GM19372 (cell line): Measurements from ENCODE around the gene ST6GAL2.

Source experiments
- ATAC-seq: cut with Tn5 transposase; IDR thresholded peaks from one replicate; pipeline ENCODE4 v1.9.1; 2021; ENCODE audit warnings: mild to moderate bottlenecking, low read depth, moderate library complexity; ENCODE audit not compliant: unreplicated experiment

ST6GAL2 gene, protein sequence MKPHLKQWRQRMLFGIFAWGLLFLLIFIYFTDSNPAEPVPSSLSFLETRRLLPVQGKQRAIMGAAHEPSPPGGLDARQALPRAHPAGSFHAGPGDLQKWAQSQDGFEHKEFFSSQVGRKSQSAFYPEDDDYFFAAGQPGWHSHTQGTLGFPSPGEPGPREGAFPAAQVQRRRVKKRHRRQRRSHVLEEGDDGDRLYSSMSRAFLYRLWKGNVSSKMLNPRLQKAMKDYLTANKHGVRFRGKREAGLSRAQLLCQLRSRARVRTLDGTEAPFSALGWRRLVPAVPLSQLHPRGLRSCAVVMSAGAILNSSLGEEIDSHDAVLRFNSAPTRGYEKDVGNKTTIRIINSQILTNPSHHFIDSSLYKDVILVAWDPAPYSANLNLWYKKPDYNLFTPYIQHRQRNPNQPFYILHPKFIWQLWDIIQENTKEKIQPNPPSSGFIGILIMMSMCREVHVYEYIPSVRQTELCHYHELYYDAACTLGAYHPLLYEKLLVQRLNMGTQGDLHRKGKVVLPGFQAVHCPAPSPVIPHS

DNA sequence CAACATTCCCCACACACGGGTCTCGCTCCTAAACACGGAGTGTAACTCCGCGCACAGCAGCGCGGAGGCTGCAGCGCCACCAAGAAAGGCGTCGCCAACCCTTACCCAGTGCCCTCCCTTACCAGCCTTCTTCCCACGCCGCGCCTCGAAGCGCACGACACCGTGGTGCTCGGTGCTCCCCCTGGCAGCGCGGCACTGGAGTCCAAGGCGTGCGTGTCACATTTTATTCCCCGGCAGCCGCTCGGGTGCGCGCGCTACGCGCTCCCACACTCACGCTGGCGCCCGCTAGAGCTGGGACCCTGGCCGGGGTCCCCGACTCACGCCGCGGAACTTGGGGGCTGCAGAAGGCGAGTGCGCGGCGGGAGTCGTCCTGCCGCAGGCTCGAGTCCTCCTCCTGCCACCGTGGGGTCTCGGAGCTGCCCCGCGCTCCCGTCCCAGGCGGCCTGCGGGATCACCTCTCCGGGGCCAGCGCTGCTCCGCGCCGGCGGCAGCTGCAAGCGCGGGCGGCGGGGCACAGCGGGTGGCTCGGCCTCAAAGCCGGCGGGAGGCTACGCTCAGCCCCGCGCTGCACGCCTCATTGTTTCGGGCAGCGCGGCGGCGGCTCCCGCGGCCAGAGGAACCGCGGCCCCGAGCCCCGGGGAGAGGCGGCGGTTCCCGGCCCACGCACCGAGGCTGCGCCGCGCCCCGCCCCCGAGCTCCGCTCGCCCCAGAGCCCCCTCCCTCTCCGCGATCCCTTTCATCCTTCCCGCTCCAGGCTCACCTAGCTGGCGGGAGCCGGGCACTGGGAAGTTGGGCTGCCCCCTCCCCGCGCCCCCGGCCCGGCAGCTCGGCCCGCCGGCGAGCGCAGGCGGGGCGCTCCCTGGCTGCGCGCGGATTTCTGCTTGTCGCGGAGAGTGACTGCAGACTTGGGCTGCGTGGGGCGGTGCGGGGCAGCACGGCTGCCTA lies at the start of gene ST6GAL2:
Gene ST6GAL2, minus strand, starts transcription at position 197 of the 945 bp plus-strand sequence. CDS start 42,190 bp downstream, outside the sequence.
- ATAC-seq = no peak

DNA sequence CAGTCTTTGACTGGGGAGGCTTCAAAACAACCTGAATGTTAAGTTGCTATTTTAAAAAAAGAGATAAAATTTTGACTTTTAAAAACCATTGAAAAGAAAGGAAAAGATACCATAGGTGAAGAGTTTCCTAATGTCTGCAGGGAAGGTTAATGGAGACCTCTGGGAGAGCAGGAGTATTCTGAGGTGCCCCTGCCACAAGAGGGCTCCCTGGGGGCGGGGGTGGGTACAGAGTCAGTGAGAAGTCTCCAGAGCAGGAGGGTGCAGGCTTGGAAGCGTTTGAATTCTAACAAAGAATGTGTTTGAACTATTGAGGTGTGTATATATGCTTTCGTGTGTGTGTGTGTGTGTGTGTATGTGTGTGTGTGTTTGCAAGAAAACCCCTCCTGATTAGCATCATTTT lies 46.7 kb upstream of the ST6GAL2 start:
- ATAC-seq = no peak

DNA sequence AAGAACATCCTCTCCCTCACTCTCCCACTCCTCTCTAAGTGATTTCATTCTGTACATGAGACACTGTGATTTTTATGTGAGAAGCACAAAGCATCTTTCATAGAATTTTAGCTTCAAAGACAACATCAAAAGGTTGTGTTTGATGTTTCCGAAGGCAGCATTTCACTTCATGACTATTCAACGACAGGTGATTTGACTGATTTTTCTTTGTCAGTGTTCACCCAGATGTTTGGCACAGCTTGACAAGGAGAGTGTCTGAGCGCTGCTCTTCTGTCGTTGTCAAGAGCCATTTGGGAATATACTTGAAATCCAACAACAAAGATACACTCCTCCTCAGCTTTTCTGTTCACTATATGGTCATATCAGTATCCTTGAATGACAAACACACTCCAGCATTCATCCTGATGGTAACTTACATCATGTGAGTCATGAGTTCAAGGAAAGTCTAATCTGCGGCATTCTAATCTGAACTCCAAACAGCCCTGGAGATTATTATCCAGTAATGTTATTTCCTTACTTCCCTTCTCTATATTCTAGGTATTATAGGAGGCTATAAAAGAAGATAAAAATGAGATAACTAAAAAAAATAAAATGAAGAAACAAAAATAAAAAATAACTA lies 45.9 kb upstream of the ST6GAL2 start:
- ATAC-seq = no peak

DNA sequence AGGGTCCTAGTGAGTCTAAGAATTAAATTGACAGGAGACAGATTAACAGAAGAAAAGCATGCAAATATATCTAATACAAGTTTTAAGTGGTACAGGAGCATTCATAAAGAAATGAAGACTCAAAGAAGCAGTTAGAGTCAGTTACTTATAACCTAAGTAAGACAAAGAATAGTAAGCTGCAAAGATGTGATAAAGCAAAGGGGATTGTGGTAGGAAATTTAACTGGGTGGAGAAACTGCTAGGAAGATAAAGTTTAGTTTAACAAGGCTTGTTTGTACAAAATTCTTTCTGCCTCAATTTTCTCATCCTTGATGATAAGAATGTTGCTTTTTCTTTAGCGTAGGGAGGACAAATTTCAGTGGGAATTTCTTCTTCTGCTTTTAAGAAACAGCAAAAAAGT lies 35.5 kb upstream of the ST6GAL2 start:
- ATAC-seq = no peak

DNA sequence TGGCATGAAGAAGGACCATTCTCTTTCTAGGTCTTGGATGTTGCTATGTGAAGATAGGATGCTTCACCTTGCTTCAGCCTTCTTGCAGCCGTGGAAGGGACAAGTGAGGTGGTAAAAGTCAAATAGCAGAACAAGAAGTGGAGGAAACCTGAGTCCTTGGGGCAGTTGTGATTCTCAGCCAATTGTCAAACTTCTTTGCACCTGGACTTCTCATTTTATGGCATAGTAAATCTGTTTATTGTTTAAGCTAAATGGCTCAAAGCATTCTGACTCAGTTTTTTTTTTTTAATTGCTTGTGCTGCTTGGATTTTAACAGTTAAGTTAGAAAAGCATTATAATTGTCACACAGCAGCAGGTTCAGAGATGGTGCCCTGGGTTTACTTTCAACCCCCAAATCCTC lies 33.0 kb upstream of the ST6GAL2 start:
- no peak for ATAC-seq

DNA sequence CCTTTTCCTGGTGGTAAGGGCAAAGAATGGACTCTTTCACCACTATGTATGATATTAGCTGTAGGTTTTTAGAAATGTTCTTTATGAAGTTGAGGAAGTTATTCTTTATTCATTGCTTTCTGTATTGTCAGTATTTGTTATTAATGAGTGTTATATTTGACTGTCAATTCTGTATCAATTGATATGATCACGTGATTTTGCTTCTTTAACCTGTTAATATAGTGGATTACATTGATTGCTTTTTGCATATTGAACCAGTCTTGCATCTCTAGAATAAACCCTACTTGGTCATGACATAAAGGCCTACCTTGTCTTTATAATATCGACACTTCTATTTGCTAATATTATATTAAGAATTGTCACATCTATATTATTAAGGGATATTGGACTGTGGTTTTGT lies 18.3 kb upstream of the ST6GAL2 start:
- ATAC-seq = no peak

DNA sequence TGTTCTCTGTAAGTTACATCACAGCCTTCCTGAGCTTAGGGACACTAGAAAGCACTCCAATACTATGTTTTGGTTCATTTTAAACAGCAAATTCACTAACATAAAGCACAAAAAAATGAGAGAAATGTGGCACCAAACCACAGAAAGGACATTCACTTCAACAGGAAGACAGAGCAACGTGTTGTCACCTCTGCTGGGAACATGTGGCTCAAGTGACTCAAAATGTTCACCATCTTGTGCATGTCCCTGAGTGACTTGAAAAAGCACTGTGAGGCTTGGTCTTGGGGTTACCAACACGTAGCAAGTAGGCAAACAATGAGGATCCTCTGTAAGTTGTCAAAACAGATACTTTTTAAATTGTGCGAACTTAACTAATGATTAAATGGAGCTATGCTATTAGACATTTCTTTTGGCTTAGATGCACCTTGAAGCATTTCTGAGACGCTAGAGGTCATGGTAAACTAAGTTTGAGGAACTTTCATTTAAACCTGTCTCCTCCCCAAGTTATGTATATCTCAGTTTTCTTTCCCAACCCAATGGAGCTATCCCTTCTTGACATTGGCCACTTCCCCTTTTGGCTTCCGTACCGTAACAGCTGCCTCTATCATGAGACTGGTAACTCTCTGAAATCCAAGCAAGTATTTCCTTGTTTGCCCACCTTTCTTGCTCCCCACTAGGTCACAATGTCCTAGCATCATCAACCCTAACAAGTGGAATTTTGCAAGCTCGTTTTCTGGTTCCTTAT lies 14.0 kb upstream of the ST6GAL2 start:
- no peak for ATAC-seq

DNA sequence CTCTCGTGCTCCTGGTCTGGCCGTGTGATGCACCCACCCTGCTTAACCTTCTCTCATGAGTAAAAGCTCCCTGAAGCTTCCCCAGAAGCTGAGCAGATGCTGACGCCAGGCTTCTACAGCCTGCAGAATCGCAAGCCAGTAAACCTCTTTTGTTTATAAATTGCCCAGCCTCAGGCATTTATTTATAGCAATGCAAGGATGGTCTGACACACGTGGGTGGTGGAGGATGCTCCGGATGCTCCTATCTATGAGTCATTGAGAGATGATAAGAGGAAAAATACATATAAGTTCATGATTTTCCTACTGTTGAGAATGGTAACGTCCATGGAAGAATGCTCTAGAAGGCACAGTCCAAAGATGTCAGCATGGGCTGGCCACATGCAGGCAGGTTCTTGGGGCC lies 8.6 kb upstream of the ST6GAL2 start:
- no peak for ATAC-seq

DNA sequence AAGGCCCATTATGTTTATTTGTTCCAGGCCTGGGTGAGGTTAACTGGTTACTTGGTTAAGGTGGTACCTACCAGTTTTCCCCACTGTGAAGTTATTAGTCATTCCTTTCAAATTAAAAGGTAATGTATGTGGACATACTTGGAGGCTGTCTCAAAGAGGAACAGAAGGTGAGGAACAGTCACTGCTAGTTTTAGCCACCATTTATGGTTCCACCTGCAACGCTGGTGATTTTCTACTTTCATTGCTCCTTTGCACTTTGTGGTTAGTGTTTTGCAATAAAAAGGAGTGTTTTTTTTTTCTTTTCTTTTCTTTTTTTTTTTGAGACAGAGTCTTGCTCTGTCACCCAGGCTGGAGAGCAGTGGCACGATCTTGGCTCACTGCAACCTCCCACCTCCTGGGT lies 6.1 kb upstream of the ST6GAL2 start:
- no peak for ATAC-seq

DNA sequence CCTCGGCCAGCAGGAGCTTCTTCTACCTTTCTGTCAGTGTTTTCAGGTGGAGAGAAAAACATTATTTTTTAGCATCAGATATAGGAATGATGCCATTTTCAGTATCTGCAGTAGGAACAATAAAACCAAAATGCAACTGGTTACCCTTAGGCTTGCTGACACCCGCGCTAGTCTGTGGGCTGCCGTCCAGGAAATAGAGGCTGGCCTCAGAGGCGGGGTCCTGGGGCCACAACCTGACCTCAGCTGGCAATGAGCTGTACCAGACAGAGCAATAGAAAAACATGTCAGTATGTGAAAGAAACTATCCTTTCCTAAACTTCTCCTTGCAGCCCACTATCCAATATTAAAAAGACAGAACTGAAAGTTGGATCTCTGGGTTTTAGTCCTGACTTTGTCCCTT lies 4.6 kb upstream of the ST6GAL2 start:
- ATAC-seq = no peak

DNA sequence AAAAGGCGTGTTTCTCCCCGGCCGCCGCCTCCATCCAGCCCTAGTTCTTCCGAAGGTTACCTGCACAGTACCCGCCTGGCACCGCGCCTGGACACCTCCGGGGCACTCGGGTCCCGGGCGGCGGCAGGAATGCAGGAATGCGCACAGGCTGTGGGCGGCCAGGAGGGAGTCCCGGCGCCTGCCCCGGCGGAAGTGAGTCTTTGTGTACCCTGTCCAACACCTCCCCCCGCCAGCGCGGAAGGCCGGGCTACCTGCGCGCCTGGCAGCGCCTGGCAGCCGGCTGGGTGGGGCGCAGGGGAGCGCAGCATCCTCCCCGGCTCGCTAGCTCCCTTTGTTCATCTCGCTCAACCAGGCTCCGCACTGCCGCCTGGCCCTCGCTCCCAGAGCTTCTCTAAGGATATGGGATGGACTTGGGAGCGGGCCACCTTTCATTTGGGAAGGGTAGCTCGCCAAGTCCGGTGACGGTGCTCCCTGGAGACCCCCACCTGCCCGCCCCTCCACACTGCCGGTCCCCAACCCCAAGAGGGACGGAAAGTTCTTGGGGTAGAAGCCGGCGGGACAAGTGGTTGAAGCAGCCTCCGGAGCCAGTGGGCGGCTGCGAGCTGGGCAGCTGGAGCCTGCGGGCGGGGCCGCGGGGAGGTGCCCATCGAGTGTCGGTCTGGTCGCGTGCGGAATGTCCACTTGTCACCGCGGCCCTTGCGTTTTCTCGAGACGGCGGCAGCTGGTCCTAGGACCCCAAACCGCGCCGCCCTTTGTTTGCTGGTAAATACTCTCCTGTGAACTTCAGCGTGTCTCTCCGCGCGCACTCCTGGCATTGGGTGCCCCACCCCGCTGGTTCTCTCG lies 1.2 kb upstream of the ST6GAL2 start:
- ATAC-seq = no peak

DNA sequence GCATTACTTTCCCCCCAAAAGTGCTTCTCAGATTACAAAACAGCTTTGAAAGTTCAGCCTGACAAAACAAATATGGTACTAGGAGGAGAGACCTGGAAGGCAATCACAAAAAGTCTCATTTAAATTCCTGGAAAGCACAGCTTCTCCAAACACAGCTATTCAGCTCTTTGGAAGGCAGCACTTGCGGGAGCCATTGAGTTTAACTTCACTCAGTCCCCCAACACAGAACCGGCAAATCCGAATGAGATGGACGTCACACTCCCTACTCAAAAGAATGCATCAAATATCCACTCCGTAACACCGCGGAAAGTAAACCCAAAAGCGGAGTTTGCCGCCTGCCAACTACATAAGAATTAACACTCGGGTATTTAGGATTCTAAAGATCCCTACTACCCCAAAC lies 638 bp downstream of the ST6GAL2 start:
- ATAC-seq = no peak

DNA sequence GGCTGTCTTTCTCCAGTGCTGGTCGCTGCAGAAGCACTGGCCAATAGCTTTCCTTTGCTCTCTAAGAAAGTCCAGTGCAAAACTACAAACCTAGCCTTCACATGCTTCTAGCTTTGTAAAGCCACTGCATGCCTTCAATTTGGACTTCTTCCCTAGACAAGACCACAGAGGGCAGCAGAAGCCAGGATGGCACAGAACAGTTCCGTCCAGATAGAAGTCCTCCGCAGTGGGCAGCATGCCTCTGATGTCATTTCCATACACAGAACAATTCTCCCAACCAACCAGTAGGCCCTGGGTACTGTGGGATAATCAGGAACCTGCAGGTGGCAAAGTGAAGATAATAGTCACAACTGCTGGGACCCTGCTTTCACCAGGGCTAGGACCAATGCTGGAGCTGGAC lies 3.3 kb downstream of the ST6GAL2 start:
- ATAC-seq = no peak

DNA sequence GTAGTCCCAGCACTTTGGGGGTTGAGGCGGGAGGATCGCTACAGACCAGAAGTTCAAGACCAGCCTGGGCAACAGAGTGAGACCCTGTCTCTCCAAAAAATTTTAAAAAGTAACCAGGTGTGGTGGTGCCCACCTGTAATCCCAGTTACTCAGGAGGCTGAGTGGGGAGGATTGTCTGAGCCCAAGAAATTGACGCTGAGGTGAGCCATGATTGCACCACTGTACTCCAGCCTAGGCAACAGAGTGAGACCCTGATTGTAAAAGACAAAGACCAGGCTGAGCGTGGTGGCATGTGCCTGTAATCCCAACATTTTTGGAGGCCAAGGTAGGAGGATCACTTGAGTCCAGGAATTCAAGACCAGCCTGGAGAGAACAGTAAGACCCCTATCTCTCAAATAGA lies 7.8 kb downstream of the ST6GAL2 start:
- ATAC-seq = no peak

DNA sequence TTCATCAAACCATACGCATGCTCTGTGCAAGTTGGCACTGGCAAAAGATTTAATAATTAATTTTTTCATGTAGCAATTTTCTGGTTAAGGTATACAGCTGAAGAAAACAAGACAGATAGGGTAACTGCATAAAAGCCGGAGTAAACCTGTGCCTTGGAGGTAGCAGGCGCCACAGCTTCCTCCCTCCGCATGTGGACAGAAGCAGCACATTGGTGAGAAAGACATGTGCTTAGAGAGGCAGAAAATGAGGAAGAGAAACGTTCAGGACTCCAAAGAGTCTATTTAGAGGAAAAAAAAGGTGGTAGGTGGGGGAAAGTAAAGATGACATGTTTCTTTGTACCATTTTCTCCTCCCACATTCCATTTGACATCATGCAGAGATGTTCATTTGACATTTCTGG lies 9.3 kb downstream of the ST6GAL2 start:
- no peak for ATAC-seq

DNA sequence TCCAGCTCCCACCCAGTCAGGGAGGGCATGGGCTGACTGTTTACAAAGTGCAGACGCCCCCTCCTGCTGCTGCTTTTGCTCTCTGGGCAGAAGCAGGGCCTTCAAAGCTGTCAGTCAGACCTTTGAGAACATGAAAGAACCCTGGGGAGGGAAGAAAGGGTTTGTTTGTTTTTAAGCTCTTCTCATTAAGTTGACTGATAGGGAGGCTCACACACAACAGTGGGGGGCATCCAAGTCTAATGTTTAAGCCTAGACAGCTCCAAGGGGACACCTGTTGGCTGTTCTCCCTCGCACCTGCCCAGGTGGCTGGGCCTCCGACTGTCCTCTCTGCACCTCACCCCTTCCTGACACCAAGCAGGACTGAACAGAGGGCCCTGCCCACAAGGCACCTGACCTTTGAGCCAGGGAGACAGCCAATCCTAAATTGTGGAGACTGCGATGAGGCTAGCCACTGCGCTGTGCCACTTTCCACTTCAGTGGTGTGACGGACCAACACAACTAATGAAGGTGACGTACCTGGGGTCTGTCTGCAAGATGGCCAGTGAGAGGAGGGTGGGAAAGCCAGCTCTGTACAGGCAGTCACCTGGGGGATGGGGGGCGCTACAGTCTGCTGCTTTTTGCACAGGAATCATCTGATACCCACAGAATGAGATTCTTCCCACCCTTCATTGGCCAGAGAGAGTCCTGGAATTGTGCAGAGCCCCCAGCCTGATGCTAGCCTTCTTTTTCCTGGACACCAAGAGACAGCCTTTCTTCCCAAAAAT lies 16.3 kb downstream of the ST6GAL2 start:
- no peak for ATAC-seq

DNA sequence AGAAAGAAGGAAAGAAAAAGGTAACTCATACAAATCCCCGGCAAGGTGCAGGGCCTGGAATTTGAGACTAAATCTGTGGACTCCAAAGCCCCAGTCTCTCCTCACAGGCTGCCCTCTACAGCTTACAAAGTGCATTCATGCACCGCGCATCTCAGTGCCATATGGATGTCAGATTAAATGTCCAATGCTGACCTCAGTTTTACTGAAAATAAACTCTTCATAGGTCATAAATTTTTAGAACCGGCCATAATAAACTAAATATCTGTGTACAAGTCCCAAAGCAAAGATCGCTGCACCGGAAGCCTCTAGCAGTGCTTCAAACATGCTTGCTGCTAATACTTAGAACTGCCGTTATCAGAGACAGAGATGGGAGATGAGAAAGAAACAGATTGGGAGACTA lies 17.7 kb downstream of the ST6GAL2 start:
- ATAC-seq = no peak

DNA sequence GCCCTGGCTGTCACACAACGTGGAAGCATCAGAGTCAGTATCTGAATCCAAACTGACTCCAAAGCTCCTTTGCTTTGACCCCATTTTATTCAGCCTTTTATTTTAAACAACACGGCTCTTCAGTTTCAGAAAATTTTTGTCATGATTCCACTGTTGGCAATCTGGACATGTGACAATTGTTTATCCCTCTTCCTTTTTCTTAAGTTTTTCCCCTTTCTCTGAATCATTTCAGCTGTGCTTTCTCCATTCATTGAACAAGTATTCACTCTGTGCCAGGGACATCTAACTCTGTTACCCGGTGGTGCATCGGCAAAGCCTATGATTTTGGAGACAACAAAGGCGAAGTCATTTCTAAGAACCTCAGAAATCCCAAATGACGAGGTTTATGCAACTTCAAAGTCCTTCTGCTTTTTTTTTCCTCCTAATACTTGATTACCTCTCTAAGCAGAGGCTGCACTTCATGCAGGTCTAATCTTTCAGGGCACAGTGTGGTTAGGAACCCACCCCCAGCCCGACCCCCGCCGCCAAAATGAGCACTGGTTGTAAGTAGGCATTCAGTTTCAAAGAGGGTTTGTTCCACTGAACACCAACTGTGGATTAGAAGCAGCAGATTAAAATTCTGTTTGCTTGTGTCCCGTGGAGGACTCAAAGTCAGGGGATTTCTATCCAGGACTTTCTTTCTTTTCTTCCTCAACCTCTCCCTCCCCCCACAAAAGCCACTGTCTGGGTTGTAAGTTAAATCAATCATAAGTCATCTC lies 18.6 kb downstream of the ST6GAL2 start:
- ATAC-seq = no peak
